GM21528 (cell line): ENCODE data around the gene VEPH1.

ENCODE experiments used
- ATAC-seq: cut with Tn5 transposase; IDR thresholded peaks from one replicate; pipeline ENCODE4 v1.9.1; 2021; ENCODE audit warnings: mild to moderate bottlenecking, moderate library complexity; ENCODE audit not compliant: unreplicated experiment, low FRiP score

The VEPH1 gene

GRCh38 chr3:157393113-157393512 lies 110.1 kb downstream of the VEPH1 start:
- no peak for ATAC-seq

- ATAC-seq = no peak
Measured at GRCh38 chr3:157392104-157392503, 111.1 kb downstream of the VEPH1 start.

GRCh38 chr3:157390713-157391515 lies 112.3 kb downstream of the VEPH1 start:
- no peak for ATAC-seq

- no peak for ATAC-seq
Measured at GRCh38 chr3:157388976-157389375, 114.2 kb downstream of the VEPH1 start.

- ATAC-seq = no peak
Measured at GRCh38 chr3:157387708-157388435, 115.3 kb downstream of the VEPH1 start.

- no peak for ATAC-seq
Measured at GRCh38 chr3:157384491-157384890, 118.7 kb downstream of the VEPH1 start.

- ATAC-seq = no peak
Measured at GRCh38 chr3:157384031-157384430, 119.2 kb downstream of the VEPH1 start.

- ATAC-seq = no peak
Measured at GRCh38 chr3:157381606-157382005, 121.6 kb downstream of the VEPH1 start.

- no peak for ATAC-seq
Measured at GRCh38 chr3:157379525-157380140, 123.6 kb downstream of the VEPH1 start.

GRCh38 chr3:157376603-157377300 lies 126.5 kb downstream of the VEPH1 start:
- ATAC-seq = no peak

- no peak for ATAC-seq
Measured at GRCh38 chr3:157375342-157375986, 127.8 kb downstream of the VEPH1 start.

- no peak for ATAC-seq
Measured at GRCh38 chr3:157374933-157375332, 128.3 kb downstream of the VEPH1 start.

- ATAC-seq = no peak
Measured at GRCh38 chr3:157373783-157374182, 129.4 kb downstream of the VEPH1 start.

GRCh38 chr3:157370867-157371266 lies 132.3 kb downstream of the VEPH1 start:
- no peak for ATAC-seq

GRCh38 chr3:157369727-157370421 lies 133.3 kb downstream of the VEPH1 start:
- no peak for ATAC-seq

- ATAC-seq = no peak
Measured at GRCh38 chr3:157368171-157368570, 135.0 kb downstream of the VEPH1 start.

- ATAC-seq = no peak
Measured at GRCh38 chr3:157363393-157363792, 139.8 kb downstream of the VEPH1 start.

GRCh38 chr3:157362348-157362747 lies 140.9 kb downstream of the VEPH1 start:
- no peak for ATAC-seq

GRCh38 chr3:157360044-157360443 lies 143.2 kb downstream of the VEPH1 start:
- ATAC-seq = no peak

- no peak for ATAC-seq
Measured at GRCh38 chr3:157356541-157356940, 146.7 kb downstream of the VEPH1 start.
